Muscle of arm (tissue), 14 donors: ENCODE results near the gene GRIN3B. TPM values are rescaled to one million over a fixed set of nuclear protein-coding genes. Genes with fewer than 3 reads are reported as not detected.
"Not testable (repeated sequence)": the region's sequence is repeated elsewhere in the genome, so short reads cannot be mapped to it uniquely, and the experiment has no call there.

Experiments used
- DNase-seq: peaks from one replicate; pipeline ENCODE4 v3.0.0-alpha.2; 2013
- long read RNA-seq, 11 donors: transcript quantifications; one replicate each; lab custom pipeline, GENCODE V29; 2026
- polyA plus RNA-seq, 12 donors: library from polyadenylated mRNA; unstranded; fragments of 120-200 nt; gene quantifications; one replicate each; pipeline ENCODE4 v1.2.1, GENCODE V29; 2013; ENCODE audit not compliant: insufficient read length in 12 of 12

The GRIN3B gene
- under 1 TPM in 10 of 12 donors, not detected in 2; 0.05 to 0.25 (median 0.14) TPM for polyA plus RNA-seq
- long read RNA-seq, donor 1: 0 reads
- long read RNA-seq, donor 2: 0 reads
- long read RNA-seq, donor 3: 0 reads
- long read RNA-seq, donor 4: 0 reads
- long read RNA-seq, donor 5: 0 reads
- long read RNA-seq, donor 6: 0 reads
- long read RNA-seq, donor 7: 0 reads
- long read RNA-seq, donor 8: 0 reads
- long read RNA-seq, donor 9: 0 reads
- long read RNA-seq, donor 10: 0 reads
- long read RNA-seq, donor 11: 0 reads

GRCh38 chr19:1000095-1000494, at the start of gene GRIN3B:
GRIN3B (plus strand) TSS chr19:1000419; CDS start chr19:1000438, 19 bp downstream.
- DNase-seq: no peak

GRCh38 chr19:952049-952679, 48.1 kb upstream of the GRIN3B start:
- no peak for DNase-seq

GRCh38 chr19:952680-953444, 47.4 kb upstream of the GRIN3B start:
- no peak for DNase-seq

GRCh38 chr19:953445-954271, 46.6 kb upstream of the GRIN3B start:
- no peak for DNase-seq

- no peak for DNase-seq
Measured at GRCh38 chr19:954272-954671, 45.9 kb upstream of the GRIN3B start.

- no peak for DNase-seq
Measured at GRCh38 chr19:954672-955494, 45.3 kb upstream of the GRIN3B start.

GRCh38 chr19:955803-956765, 44.1 kb upstream of the GRIN3B start:
- no peak for DNase-seq

- DNase-seq: no peak
Measured at GRCh38 chr19:956766-957440, 43.3 kb upstream of the GRIN3B start.

- not testable (repeated sequence) for DNase-seq
Measured at GRCh38 chr19:957578-957977, 42.6 kb upstream of the GRIN3B start.

GRCh38 chr19:958967-959855, 41.0 kb upstream of the GRIN3B start:
- no peak for DNase-seq

GRCh38 chr19:960020-960419, 40.2 kb upstream of the GRIN3B start:
- no peak for DNase-seq

- DNase-seq: no peak
Measured at GRCh38 chr19:960601-960938, 39.6 kb upstream of the GRIN3B start.

- no peak for DNase-seq
Measured at GRCh38 chr19:961866-962620, 38.2 kb upstream of the GRIN3B start.

- DNase-seq: no peak
Measured at GRCh38 chr19:962683-963400, 37.4 kb upstream of the GRIN3B start.

GRCh38 chr19:963486-963951, 36.7 kb upstream of the GRIN3B start:
- no peak for DNase-seq

GRCh38 chr19:964116-964520, 36.1 kb upstream of the GRIN3B start:
- DNase-seq: no peak
